ENCODE measurements around the gene ZNF462.

Gene ZNF462

DNA sequence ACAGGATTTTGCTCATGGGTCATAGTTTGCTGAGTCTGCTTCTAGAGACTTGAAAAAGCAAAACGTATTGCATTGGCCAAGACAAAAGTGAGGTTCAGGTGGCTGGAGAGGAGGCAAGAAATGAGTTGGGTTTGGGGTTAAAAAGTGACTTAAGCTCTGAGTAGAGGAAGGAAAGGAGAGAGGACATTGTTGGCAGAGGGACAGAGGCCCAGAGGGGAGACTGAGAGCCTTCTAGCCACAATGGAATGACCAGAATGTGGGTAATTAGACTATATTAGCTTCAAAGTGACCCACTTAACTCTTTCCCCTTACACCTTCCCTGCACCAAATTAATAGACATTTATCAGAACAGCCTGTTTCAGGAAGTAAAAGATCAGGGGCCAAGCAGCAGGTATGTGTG is 188.4 kb downstream of the ZNF462 start:
- Histone ChIP-seq H3K27me3 (no peaks in the 10 kb centered on the region), H3K4me1 (ENCODE audit: control insufficient read depth in 1 of 2, insufficient read depth in 1 of 2, low read depth in 1 of 2, low read length in 1 of 2) (no peaks in the 10 kb centered on the region), H3K9me3 (no peaks in the 10 kb centered on the region), H3K36me3 (no peaks in the 10 kb centered on the region), H3K27ac (no peak overlapping the region), H3K4me3 (ENCODE audit: low read depth in 1 of 2, low read length in 1 of 2) (no peak overlapping the region)
- TF ChIP-seq, protein P1, sequence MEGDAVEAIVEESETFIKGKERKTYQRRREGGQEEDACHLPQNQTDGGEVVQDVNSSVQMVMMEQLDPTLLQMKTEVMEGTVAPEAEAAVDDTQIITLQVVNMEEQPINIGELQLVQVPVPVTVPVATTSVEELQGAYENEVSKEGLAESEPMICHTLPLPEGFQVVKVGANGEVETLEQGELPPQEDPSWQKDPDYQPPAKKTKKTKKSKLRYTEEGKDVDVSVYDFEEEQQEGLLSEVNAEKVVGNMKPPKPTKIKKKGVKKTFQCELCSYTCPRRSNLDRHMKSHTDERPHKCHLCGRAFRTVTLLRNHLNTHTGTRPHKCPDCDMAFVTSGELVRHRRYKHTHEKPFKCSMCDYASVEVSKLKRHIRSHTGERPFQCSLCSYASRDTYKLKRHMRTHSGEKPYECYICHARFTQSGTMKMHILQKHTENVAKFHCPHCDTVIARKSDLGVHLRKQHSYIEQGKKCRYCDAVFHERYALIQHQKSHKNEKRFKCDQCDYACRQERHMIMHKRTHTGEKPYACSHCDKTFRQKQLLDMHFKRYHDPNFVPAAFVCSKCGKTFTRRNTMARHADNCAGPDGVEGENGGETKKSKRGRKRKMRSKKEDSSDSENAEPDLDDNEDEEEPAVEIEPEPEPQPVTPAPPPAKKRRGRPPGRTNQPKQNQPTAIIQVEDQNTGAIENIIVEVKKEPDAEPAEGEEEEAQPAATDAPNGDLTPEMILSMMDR (IDR thresholded peaks at IDR 0.05): no peak

DNA sequence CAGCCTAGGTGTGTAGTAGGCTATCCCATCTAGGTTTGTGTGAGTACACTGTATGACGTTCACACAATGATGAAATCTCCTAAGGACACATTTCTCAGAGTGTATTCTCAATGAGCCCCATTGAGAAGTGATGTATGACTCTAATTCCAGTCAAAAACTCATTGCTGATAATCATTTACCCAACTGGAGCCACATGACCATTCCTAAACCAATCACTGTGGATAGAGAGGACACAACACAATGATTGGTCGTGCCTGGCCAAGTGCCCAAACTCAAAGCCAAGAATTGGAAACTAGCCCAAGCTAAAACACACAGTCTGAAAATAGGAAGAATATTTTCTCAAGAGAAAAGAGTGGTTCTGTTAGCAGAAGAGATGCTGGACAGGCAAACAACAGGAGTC is 191.2 kb downstream of the ZNF462 start:
- H3K4me3 ChIP-seq (ENCODE audit: low read depth in 1 of 2, low read length in 1 of 2): no peak overlapping the region
- H3K27me3 ChIP-seq: no peaks in the 10 kb centered on the region
- no peak overlapping the region for H3K27ac ChIP-seq
- H3K4me1 ChIP-seq (ENCODE audit: control insufficient read depth in 1 of 2, insufficient read depth in 1 of 2, low read depth in 1 of 2, low read length in 1 of 2): no peaks in the 10 kb centered on the region
- H3K9me3 ChIP-seq: no peaks in the 10 kb centered on the region
- no peaks in the 10 kb centered on the region for H3K36me3 ChIP-seq
- TF ChIP-seq, protein P1 (IDR thresholded peaks at IDR 0.05): no peak

DNA sequence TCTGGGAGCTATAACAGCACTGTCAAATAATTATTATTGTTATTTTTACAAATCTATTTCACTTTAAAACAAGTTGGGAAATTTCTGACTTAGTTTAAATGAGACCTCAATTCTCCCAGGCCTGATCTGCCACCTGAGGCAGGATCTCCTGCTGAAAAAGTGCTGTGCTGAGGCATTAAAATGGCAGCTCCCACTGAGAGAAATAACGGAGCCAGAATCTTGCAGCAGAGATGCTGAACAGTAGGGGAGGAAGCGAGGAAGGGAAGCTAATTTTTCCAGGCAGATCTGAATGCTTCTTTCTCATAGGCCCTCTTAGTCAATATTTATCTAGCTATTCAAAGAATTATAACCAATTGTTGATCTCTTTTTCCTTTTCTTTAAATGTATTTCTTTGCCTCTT is 196.3 kb downstream of the ZNF462 start:
- no peaks in the 10 kb centered on the region for H3K4me1 ChIP-seq (ENCODE audit: control insufficient read depth in 1 of 2, insufficient read depth in 1 of 2, low read depth in 1 of 2, low read length in 1 of 2)
- no peaks in the 10 kb centered on the region for H3K9me3 ChIP-seq
- TF ChIP-seq, protein P1 (IDR thresholded peaks at IDR 0.05): no peak
- H3K27me3 ChIP-seq: no peaks in the 10 kb centered on the region
- H3K27ac ChIP-seq: no peak overlapping the region
- no peak overlapping the region for H3K4me3 ChIP-seq (ENCODE audit: low read depth in 1 of 2, low read length in 1 of 2)
- no peaks in the 10 kb centered on the region for H3K36me3 ChIP-seq

DNA sequence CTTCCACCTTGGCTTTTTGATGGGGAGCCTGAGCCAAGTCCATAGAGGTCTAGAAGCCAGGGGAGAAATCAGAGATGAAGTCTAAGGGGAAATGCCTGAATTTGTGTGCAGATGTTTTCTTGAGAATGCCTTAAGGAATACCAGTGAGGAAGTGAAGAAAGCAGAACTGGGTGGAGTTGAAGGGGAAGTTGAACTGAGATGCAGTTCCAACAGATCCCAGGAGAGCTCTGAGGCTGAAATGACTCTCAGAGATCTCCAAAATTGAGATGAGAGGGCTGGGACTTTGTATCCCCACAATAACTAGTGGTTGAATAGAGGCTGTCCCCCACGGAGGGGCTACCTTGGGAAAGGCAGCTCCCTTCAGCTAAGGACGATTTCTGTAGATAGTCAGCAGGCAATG is 197.1 kb downstream of the ZNF462 start:
- TF ChIP-seq, protein P1 (IDR thresholded peaks at IDR 0.05): no peak
- no peak overlapping the region for H3K27ac ChIP-seq
- H3K9me3 ChIP-seq: no peaks in the 10 kb centered on the region

More for the DNA sequence above, 197.1 kb downstream of the ZNF462 start:
- Histone ChIP-seq H3K4me1 (ENCODE audit: control insufficient read depth in 1 of 2, insufficient read depth in 1 of 2, low read depth in 1 of 2, low read length in 1 of 2) (no peaks in the 10 kb centered on the region), H3K27me3 (no peaks in the 10 kb centered on the region), H3K36me3 (no peaks in the 10 kb centered on the region), H3K4me3 (ENCODE audit: low read depth in 1 of 2, low read length in 1 of 2) (no peak overlapping the region)
